ENCODE results near the gene POTEG.
"Not testable (repeated sequence)": the region's sequence is repeated elsewhere in the genome, so short reads cannot be mapped to it uniquely, and the experiment has no call there.

The POTEG gene

GRCh38 chr14:19445761-19446160 lies 11.6 kb upstream of the POTEG start:
- not testable (repeated sequence) for H3K27me3 ChIP-seq (ENCODE audit: insufficient read depth, low read length); H3K14ac ChIP-seq (ENCODE audit: low read length); H3K4me1 ChIP-seq (ENCODE audit: control insufficient read depth in 1 of 2, insufficient read depth in 2 of 2, low read length in 2 of 2); H3K79me1 ChIP-seq (ENCODE audit: low read length); H4K8ac ChIP-seq (ENCODE audit: low read depth, low read length); DNase-seq; H3K4ac ChIP-seq (ENCODE audit: low read depth, low read length); H2AFZ ChIP-seq (ENCODE audit: insufficient read depth, low read length, poor library complexity); H3K27ac ChIP-seq (ENCODE audit: low read depth, low read length); H3K4me3 ChIP-seq (ENCODE audit: low read depth, low read length); H3K4me2 ChIP-seq (ENCODE audit: low read length); H2AK5ac ChIP-seq (ENCODE audit: low read length); H2BK5ac ChIP-seq (ENCODE audit: low read depth, low read length, poor library complexity); H2BK12ac ChIP-seq (ENCODE audit: low read length); H3K79me2 ChIP-seq (ENCODE audit: control insufficient read depth, insufficient read depth, low read length, poor library complexity); H2BK120ac ChIP-seq (ENCODE audit: insufficient read depth, low read length, poor library complexity); H3K36me3 ChIP-seq (ENCODE audit: control insufficient read depth in 1 of 2, insufficient read depth in 2 of 2, low read length in 2 of 2); H3K18ac ChIP-seq (ENCODE audit: low read length); H4K91ac ChIP-seq (ENCODE audit: low read depth, low read length); H3K9me3 ChIP-seq (ENCODE audit: insufficient read depth, low read depth, low read length); H4K12ac ChIP-seq (ENCODE audit: low read depth, low read length); H3K23ac ChIP-seq (ENCODE audit: low read length); H3K9ac ChIP-seq (ENCODE audit: low read length)
- WGBS (ENCODE audit: extremely low coverage, insufficient coverage, insufficient read length) = no CpG with 5 or more reads among the region's 6 CpGs

- not testable (repeated sequence) for H3K14ac ChIP-seq (ENCODE audit: low read length); H2AK5ac ChIP-seq (ENCODE audit: low read length); H3K27me3 ChIP-seq (ENCODE audit: insufficient read depth, low read length); H2AFZ ChIP-seq (ENCODE audit: insufficient read depth, low read length, poor library complexity); H2BK12ac ChIP-seq (ENCODE audit: low read length); H3K4me2 ChIP-seq (ENCODE audit: low read length); H3K4me1 ChIP-seq (ENCODE audit: control insufficient read depth in 1 of 2, insufficient read depth in 2 of 2, low read length in 2 of 2); H3K18ac ChIP-seq (ENCODE audit: low read length); H3K23ac ChIP-seq (ENCODE audit: low read length); H3K79me2 ChIP-seq (ENCODE audit: control insufficient read depth, insufficient read depth, low read length, poor library complexity); H4K91ac ChIP-seq (ENCODE audit: low read depth, low read length); DNase-seq; H3K79me1 ChIP-seq (ENCODE audit: low read length); H3K36me3 ChIP-seq (ENCODE audit: control insufficient read depth in 1 of 2, insufficient read depth in 2 of 2, low read length in 2 of 2); H3K4ac ChIP-seq (ENCODE audit: low read depth, low read length); H3K9me3 ChIP-seq (ENCODE audit: insufficient read depth, low read depth, low read length); H2BK5ac ChIP-seq (ENCODE audit: low read depth, low read length, poor library complexity); H4K8ac ChIP-seq (ENCODE audit: low read depth, low read length); H3K27ac ChIP-seq (ENCODE audit: low read depth, low read length); H3K9ac ChIP-seq (ENCODE audit: low read length); H4K12ac ChIP-seq (ENCODE audit: low read depth, low read length); H3K4me3 ChIP-seq (ENCODE audit: low read depth, low read length); H2BK120ac ChIP-seq (ENCODE audit: insufficient read depth, low read length, poor library complexity)
- no CpG with 5 or more reads among the region's 3 CpGs for WGBS (ENCODE audit: extremely low coverage, insufficient coverage, insufficient read length)
Measured at GRCh38 chr14:19439826-19440225, 5.7 kb upstream of the POTEG start.

GRCh38 chr14:19439219-19439618 lies 5.1 kb upstream of the POTEG start:
- no CpG with 5 or more reads among the region's 5 CpGs for WGBS (ENCODE audit: extremely low coverage, insufficient coverage, insufficient read length)

GRCh38 chr14:19437126-19437443 lies 2.9 kb upstream of the POTEG start:
- H2BK12ac ChIP-seq (ENCODE audit: low read length); H3K14ac ChIP-seq (ENCODE audit: low read length); H3K4me2 ChIP-seq (ENCODE audit: low read length); H2AK5ac ChIP-seq (ENCODE audit: low read length); H3K79me2 ChIP-seq (ENCODE audit: control insufficient read depth, insufficient read depth, low read length, poor library complexity); H4K12ac ChIP-seq (ENCODE audit: low read depth, low read length); H3K27ac ChIP-seq (ENCODE audit: low read depth, low read length); DNase-seq; H2AFZ ChIP-seq (ENCODE audit: insufficient read depth, low read length, poor library complexity); H3K4me1 ChIP-seq (ENCODE audit: control insufficient read depth in 1 of 2, insufficient read depth in 2 of 2, low read length in 2 of 2); H3K9me3 ChIP-seq (ENCODE audit: insufficient read depth, low read depth, low read length); H3K4me3 ChIP-seq (ENCODE audit: low read depth, low read length); H2BK5ac ChIP-seq (ENCODE audit: low read depth, low read length, poor library complexity); H3K23ac ChIP-seq (ENCODE audit: low read length); H4K91ac ChIP-seq (ENCODE audit: low read depth, low read length); H3K79me1 ChIP-seq (ENCODE audit: low read length); H4K8ac ChIP-seq (ENCODE audit: low read depth, low read length); H3K18ac ChIP-seq (ENCODE audit: low read length); H2BK120ac ChIP-seq (ENCODE audit: insufficient read depth, low read length, poor library complexity); H3K4ac ChIP-seq (ENCODE audit: low read depth, low read length); H3K36me3 ChIP-seq (ENCODE audit: control insufficient read depth in 1 of 2, insufficient read depth in 2 of 2, low read length in 2 of 2); H3K9ac ChIP-seq (ENCODE audit: low read length); H3K27me3 ChIP-seq (ENCODE audit: insufficient read depth, low read length): not testable (repeated sequence)
- no CpG with 5 or more reads among the region's 1 CpG for WGBS (ENCODE audit: extremely low coverage, insufficient coverage, insufficient read length)

More at GRCh38 chr14:19439219-19439618, 5.1 kb upstream of the POTEG start:
- not testable (repeated sequence) for H4K8ac ChIP-seq (ENCODE audit: low read depth, low read length); H2BK5ac ChIP-seq (ENCODE audit: low read depth, low read length, poor library complexity); H3K9ac ChIP-seq (ENCODE audit: low read length); H2AK5ac ChIP-seq (ENCODE audit: low read length); H2AFZ ChIP-seq (ENCODE audit: insufficient read depth, low read length, poor library complexity); H3K18ac ChIP-seq (ENCODE audit: low read length); H3K4ac ChIP-seq (ENCODE audit: low read depth, low read length); H3K14ac ChIP-seq (ENCODE audit: low read length); H3K27ac ChIP-seq (ENCODE audit: low read depth, low read length); H3K79me2 ChIP-seq (ENCODE audit: control insufficient read depth, insufficient read depth, low read length, poor library complexity); H3K27me3 ChIP-seq (ENCODE audit: insufficient read depth, low read length); H4K12ac ChIP-seq (ENCODE audit: low read depth, low read length); H3K36me3 ChIP-seq (ENCODE audit: control insufficient read depth in 1 of 2, insufficient read depth in 2 of 2, low read length in 2 of 2); H2BK12ac ChIP-seq (ENCODE audit: low read length); H3K4me1 ChIP-seq (ENCODE audit: control insufficient read depth in 1 of 2, insufficient read depth in 2 of 2, low read length in 2 of 2); H3K23ac ChIP-seq (ENCODE audit: low read length); H3K79me1 ChIP-seq (ENCODE audit: low read length); H3K9me3 ChIP-seq (ENCODE audit: insufficient read depth, low read depth, low read length); DNase-seq; H4K91ac ChIP-seq (ENCODE audit: low read depth, low read length); H3K4me3 ChIP-seq (ENCODE audit: low read depth, low read length); H3K4me2 ChIP-seq (ENCODE audit: low read length); H2BK120ac ChIP-seq (ENCODE audit: insufficient read depth, low read length, poor library complexity)
